Muscle of back (tissue), 11 donors: ENCODE measurements around the gene CEP83. TPM values are rescaled to one million over a fixed set of nuclear protein-coding genes. Genes with fewer than 3 reads are reported as not detected.
"Not testable (repeated sequence)": the region's sequence is repeated elsewhere in the genome, so short reads cannot be mapped to it uniquely, and the experiment has no call there.

ENCODE experiments used
- DNase-seq, 3 donors: peaks; one replicate each; pipeline versions ENCODE4 v3.0.0 to v3.0.0-alpha.2; 2013
- polyA plus RNA-seq, 10 donors: library from polyadenylated mRNA; unstranded; fragments of 120-200 nt; gene quantifications; one replicate each; pipeline ENCODE4 v1.2.1, GENCODE V29; 2013; ENCODE audit not compliant: insufficient read length in 10 of 10

CEP83 gene
- polyA plus RNA-seq, 10 donors, result 10.1 to 27.7 (median 16.2) TPM

- DNase-seq, result no peak
Measured at GRCh38 chr12:94384030-94384429, 75.6 kb downstream of the CEP83 start.

- DNase-seq, result no peak
Measured at GRCh38 chr12:94380507-94380906, 79.2 kb downstream of the CEP83 start.

DNA sequence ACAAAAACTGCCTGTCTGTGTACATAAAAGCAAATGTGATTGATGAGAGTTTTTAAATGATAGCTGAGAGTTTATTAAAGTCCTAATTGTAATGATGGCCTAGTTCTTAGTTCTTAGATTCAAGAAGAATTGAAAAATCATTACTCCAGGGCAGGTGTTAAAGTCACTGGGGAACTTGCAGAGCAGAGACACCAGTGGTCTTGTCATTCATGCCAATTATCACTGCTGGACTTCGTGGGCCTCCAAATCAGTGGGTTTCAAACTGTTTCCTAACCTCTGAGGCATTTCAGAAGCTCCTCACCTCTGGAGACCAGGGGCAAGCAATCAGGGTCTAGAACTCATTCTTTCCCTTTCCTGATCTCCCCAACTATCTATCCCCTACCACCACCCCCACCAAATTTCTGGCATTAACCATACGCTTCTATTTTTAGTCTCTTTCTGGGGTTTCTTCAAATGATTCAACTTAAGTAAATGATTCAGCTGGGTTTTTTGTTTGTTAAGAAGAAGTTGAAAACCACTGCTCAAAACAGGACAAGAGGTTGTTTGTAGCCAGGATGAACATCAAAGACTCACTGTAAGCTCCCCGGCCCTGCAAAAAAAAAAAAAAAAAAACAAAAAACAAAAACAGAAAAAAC is 80.1 kb downstream of the CEP83 start:
- DNase-seq, result no peak

DNA sequence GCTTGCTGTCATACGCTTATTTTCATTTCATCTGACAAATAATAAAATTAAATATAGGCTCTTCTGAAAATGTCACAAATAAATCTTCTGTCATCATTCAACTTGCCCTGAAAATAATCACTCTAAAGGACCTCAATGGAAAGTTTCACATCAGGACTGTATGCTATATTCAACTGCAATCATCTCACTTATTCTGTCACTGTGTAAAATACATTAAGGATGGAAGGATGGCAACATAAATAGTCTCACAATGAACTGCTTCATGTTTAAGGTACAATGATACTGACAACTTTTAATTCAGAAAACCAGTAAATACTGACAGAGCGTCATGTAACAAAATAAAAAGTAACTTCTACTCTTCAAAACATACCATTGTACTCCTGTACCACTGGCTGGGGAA is 82.1 kb downstream of the CEP83 start:
- DNase-seq, result no peak

DNA sequence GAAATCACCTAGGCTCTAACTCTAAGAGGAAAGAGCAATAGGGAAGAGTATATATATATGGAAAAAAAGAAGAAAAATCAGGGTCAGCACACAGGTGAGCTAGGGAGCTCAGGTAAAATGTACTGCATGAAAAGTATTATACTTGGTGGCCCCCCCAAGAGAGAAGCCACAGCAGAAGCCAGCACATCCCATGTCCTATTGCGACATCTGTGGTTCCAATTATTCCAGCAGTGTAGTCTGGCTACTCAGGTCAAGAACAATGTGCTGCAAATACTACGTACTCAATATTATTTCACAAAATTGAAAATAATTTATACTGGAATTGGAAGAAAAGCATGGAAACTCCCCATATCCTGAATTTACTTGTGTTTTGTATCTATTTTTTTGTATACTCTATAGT is 85.5 kb downstream of the CEP83 start:
- no peak for DNase-seq

GRCh38 chr12:94372461-94372860 is 87.2 kb downstream of the CEP83 start:
- no peak for DNase-seq

- DNase-seq, result no peak
Measured at GRCh38 chr12:94362653-94363052, 97.0 kb downstream of the CEP83 start.

- DNase-seq, result no peak
Measured at GRCh38 chr12:94359761-94360160, 99.9 kb downstream of the CEP83 start.

- no peak for DNase-seq
Measured at GRCh38 chr12:94353130-94353529, 106.5 kb downstream of the CEP83 start.

- no peak for DNase-seq
Measured at GRCh38 chr12:94340573-94340972, 119.1 kb downstream of the CEP83 start.

- DNase-seq, result no peak
Measured at GRCh38 chr12:94338006-94338794, 121.5 kb downstream of the CEP83 start.

DNA sequence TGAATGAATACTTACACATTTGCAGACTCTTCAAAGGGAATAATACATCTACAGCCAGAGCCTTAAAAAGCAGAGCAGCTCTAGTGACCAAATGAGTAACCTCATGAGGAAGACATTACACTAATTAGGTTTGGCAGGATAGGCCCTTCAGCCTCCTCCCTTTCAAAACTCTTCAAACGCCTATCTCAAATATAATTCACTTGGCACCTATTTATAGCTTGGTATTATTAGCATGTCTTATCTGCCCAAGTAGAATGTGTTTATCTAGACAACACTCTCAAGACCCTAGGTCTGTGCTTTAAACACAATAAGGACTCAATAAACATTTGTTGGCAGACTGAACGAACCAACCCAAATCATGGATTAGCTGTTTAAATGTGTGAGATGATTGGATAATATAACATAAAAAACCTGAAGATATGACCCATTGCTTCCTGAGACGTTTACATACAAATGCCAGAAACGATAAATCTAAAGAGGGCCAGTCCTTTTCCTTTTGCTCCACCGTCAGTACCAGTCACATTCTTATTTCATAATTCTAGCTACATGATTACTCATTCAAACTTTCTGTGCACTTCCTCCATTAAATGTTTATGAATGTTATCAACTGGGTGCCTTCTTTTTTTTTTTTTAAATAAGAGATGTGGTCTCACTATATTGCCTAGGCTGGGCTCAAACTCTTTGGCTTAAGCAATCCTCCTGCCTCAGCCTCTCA is 123.3 kb downstream of the CEP83 start:
- DNase-seq, result no peak

DNA sequence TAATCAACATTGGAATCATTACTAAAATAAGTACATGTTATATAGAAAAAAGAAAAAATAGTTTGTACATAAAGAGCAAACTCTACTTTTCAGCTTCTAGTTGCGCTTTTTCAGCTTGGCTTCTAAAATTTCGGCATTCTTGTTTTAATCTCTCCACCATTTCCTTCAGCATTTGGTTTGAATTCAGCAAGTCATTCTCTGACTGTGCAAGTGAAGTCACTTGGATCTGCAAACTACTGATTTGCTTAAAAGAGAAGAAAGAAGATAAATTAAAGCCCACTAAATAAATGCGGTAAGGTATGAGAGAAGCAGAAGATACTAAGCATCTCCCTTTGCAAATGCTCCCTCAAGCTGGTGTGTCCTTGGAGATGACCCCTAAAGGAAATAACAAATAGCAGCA is 126.3 kb downstream of the CEP83 start:
- no peak for DNase-seq

DNA sequence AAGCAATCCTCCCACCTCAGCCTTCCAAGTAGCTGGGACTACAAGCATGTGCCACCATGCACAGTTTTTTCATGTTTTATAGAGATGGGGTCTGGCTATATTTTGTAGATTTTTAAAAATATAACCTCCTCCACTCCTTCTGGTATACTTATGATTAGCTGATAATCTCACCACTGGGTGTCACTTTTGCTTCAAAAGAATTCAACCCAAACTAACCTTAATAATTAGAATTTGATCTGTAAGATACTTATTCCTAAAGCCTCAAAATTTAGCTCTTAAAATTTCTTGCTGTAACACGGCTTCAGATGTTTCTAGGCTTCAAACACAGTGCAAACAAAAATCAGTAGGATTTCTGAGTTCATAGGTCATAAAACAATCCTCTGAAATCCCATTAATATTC is 130.3 kb downstream of the CEP83 start:
- no peak for DNase-seq

GRCh38 chr12:94327809-94328208 is 131.9 kb downstream of the CEP83 start:
- no peak for DNase-seq

DNA sequence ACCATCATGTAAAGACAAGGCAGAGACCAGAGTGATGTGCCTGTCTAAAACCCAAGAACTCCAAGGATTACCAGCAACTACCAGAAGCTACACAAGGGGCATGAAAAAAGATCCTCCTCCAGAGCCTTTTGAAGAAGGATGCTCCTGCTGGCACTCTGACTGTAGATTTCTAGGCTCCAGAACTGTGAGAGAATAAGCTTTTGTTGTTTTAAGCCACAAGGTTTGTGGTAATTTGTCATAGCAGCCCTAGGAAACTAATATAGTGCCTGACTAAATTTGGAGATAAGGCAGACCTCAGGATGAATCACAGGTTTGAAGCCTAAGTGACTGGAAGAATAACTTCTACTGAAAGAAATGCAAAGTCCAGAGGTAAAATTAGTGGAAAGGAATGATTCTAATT is 132.9 kb downstream of the CEP83 start:
- DNase-seq, result peak in 1 of 3 donors; percentile 36

- DNase-seq, result no peak
Measured at GRCh38 chr12:94326234-94326633, 133.4 kb downstream of the CEP83 start.

DNA sequence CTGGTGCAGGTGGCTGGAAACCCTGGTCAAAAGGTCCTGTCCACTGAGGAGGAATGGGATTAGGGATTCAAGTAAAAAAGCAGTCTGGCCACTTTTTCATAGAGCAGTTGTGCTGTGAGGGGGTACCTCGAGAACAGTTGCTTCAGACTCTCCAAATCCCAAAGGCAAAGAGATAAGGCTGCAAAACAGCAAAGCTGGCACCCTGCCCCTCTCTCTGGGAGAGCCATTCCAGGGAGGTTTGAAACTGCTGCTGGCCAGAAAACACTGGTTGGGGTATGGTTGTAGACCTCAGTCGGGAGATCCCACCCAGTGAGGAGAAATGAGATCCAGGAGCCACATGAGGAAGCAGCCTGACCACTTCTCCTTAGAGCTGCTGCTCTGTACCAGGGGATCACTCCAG is 137.3 kb downstream of the CEP83 start:
- no peak for DNase-seq

- DNase-seq, result no peak
Measured at GRCh38 chr12:94320109-94320508, 139.6 kb downstream of the CEP83 start.

- no peak for DNase-seq
Measured at GRCh38 chr12:94318181-94318580, 141.5 kb downstream of the CEP83 start.

GRCh38 chr12:94316600-94316999 is 143.1 kb downstream of the CEP83 start:
- DNase-seq, result not testable (repeated sequence)

DNA sequence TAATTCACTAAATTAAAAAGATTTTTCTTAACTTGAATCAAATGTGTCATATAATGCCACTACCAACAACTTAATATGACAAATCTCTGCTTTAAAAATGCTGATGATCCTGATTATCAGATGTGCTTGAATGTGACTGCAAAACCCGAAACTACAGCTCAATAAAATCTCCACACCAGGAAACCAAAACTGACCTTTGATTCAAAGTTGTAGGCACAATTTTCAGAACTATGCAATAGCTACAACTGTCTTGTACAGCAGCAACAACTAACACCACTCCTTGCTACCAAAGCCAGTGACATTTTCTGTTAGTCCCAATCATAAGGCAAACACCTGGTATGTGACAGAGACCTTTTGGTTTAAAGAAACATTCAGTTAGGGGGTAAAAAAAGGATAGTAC is 147.3 kb downstream of the CEP83 start:
- no peak for DNase-seq

- DNase-seq, result no peak
Measured at GRCh38 chr12:94309373-94309772, 150.3 kb downstream of the CEP83 start.
